NCI-H345 treated with DMSO at 0.1 percent for 48 hours (cell line): ENCODE data around the gene GABPA.
"Not testable (repeated sequence)": the region's sequence is repeated elsewhere in the genome, so short reads cannot be mapped to it uniquely, and the experiment has no call there.

Experiments
- DNase-seq: peaks from one replicate; lab custom pipeline; 2025; ENCODE audit not compliant: unreplicated experiment; lab: John Stamatoyannopoulos, UW

The GABPA gene

DNA sequence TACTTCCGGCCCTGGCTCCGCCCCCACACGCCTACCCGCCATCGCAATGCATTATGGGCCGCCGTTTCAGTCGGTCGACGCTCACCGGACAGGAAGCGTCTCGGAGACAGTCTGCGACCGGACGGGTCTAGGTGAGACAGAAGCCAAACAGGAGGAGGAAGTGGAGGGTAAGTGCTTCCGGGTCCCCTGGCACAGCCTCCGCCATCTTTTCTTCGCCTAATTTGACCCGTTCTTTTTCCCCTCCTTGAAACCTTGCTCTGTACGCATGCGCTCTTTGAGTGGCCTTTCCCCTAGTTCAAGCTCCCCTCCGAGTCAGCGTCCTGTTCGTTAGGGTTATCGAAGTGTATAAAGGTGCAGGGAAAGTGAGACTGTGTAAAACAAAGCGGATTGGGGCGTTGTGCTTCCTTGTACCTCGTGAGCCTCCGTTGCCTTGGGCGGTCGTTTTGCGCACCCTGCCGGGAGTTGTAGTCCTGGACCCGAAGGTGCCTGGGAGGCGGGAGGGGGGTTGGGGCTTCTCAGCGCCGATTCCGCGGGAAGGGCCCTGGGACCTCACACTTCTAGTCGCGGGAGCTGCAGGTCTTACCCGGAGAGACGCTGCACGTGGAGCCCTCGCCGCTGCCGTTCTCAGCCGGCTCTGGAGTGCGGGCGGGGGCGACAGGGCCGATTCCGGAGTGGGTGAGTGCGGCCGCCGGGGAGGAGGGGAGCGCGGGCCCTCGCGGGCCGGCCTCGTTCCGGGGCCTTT lies at the start of gene GABPA, which contains the start of gene ATP5PF:
Gene GABPA (plus strand): TSS at position 69 of the 742 bp plus-strand sequence. CDS start 6,627 bp downstream, outside the sequence.
Gene ATP5PF (minus strand): TSS at position 1 of the 742 bp plus-strand sequence. CDS start 5,110 bp downstream, outside the sequence.
- DNase-seq, result peak; percentile 98

DNA sequence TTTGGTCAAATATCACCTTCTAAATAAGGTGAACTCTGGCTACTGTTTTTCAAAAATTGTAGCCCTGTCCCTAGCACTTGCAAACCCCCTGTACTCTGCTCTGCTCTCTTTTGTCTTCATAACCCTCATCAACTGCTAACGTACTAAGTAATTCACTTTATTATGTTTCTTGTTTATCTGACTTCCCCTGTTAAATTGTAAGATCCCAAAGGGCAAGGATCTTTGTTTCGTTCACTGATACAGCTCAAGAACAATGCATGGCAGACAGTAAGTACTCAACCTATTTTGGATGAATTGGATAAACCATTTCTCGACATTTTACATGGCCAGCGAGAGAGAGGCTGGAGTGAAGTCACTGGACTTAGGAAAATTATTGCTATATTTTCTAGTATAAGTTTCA lies 47.0 kb upstream of the GABPA start:
- DNase-seq, result no peak

- no peak for DNase-seq
These were observed 46.3 kb upstream of the GABPA start for GRCh38 chr21:25688275-25689155.

DNA sequence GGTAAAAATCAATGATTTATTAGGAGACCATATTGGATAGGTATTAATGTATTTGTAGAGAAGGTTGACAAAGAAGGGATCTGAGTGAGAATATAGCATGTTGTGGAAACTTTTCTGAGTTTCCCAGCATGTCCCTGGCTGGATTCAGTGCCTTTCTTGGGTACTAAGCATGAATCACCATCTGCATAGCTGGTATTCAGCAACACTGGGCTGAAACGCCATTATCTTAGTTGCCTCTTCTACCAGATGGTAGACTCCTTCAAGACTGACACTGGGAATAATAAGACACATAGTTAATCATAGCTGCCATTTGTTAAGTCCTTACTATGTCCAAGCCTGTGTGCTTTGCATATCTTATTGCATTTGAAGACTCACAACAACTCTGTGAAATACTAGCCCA lies 45.5 kb upstream of the GABPA start:
- no peak for DNase-seq

DNA sequence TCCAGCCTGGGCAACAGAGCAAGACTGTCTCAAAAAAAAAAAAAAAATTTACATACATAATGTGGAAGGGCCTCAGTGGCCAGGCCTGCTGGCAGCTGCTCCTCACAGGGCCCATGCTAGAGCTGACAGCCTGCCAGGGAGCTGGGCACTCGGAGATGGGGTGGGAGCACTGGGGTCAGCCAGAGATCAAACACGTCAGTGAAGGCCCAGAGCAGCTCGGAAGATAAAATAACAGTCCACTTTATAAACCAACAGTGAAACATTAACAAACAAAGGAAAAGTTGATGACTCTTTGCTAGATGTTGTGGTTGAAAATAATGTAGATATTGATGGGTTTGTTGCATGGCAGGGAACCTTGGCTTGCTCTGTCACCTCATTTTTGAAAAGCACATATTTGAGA lies 42.8 kb upstream of the GABPA start:
- DNase-seq, result no peak

- not testable (repeated sequence) for DNase-seq
These were observed 39.3 kb upstream of the GABPA start for GRCh38 chr21:25695461-25695860.

- no peak for DNase-seq
These were observed 34.0 kb upstream of the GABPA start for GRCh38 chr21:25700741-25701140.

DNA sequence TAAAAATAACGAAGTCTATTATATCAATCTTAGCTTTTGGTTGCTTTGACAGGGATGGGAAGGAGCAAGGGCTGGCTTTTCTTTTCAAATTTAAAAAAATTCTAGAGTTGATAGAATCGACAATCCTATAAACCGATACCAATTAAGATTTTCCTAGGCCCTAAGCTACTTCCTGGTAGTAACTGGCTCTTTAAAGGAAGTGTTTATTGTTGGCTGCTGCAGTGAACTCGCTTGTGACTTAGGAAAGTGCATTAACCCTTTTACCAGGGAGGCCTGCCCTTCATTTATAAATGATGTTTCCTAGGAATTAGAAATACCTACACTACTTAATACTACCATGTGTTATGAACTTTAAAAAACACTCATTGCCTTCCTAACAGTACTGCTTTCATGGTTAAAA lies 33.2 kb upstream of the GABPA start:
- DNase-seq, result no peak

DNA sequence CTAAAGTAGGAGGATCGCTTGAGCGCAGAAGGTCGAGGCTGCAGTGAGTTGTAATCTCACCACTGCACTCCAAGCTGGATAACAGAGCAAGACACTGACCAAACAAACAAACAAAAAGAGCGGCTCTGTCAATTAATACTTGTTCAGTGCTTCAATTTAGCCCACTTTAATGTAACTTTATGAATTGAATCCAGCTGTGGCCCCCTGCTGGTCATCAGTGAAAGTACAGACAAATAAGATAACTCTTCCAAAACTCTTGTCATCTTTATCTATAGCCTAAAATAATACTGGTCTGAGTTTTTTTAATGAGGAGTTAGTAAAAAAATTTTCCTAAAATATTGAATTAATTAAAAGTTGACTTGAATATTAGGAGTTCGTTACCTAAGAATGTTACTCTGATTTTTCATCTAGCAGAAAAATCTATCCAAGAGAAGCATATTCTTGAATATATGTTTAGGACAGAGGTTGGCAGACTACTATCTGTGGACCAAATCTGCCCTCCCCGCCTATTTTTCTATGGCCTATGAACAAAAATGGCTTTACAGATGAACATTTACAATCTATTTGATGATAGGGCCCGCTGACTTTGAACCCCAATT lies 26.2 kb upstream of the GABPA start:
- DNase-seq, result peak; percentile 62

DNA sequence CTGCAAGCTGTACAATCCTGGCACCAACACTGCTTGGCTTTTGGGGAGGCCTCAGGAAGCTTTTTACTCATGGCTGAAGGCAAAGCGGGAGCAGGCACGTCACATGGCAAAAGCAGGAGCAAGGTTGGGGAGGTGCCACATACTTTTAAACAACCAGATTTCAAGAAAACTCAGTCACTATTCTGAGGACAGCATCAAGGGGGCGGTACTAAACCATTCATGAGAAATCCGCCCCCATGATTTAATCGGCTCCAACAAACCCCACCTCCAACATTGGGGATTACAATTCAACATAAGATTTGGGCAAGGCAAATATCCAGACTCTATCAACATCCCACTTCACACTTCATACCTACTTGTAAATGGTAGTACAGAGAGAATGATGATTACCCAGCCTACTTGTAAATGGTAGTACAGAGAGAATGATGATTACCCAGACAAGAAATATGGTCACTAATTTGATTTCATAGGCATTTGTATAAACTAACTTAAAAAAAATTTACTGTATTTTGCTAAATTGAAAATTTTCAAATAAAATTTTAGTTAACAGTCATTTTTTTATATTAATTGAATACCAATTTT lies 25.0 kb upstream of the GABPA start:
- no peak for DNase-seq

DNA sequence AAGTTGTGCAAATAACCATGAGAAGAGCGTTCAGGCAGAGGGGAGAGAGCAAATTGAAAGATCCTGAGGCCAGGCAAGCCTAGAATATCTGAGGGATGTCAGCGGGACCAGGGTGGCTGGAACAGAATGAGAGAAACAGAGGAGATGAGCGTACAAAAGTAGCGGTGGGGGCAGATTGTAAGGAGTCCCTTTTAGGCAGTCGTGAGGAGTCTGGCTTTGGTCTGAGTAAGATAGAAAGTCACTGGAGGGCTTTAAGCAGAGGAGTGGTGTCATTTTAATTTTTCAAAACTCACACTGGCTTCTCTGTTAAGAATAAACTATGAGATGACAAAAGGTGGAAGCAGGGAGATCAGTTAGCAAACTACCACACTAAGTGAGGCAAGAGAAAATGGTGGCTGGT lies 24.2 kb upstream of the GABPA start:
- DNase-seq, result no peak

DNA sequence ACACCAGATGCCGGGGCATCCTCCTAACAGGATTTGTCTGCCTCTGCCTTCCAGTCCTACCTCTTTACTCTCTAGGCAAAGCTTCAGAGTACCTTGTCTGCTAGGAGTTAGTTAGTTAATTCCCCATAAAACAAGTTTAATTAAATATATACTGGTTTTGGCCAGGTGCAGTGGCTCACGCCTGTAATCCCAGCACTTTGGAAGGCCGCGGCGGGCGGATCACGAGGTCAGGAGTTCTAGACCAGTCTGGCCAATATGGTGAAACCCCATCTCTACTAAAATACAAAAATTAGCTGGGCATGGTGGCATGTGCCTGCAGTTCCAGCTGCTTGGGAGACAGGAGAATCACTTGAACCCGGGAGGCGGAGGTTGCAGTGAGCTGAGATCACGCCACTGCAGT lies 20.7 kb upstream of the GABPA start:
- not testable (repeated sequence) for DNase-seq

DNA sequence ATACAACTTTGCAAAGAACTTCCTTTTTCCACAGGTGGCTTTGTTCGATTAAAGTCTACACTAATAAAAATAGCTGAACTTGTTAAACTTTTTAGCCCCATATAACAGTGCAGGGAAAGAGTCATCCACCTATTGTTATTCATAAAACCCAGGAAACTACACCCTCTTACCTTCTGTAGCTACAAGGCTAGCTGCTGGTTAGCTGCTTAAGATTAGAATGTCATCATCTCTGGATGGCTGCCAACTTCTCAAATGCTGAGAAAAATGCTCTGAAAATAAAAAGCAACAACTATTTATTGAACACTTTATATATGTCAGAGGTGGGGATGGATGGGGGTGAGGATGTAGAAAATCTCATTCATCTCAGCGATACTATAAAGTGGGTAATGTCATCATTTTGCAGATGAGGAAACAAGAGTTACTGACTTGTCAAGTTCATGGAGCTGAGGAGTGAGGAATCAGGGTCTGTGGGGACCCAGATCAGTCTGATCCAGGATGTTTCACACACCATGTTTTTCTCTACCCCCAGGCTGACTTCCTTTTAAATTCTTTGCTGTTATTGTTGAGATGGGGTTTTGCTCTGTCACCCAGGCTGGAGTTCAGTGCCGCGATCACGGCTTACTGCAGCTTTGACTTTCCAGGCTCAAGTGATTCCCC lies 17.2 kb upstream of the GABPA start:
- no peak for DNase-seq

DNA sequence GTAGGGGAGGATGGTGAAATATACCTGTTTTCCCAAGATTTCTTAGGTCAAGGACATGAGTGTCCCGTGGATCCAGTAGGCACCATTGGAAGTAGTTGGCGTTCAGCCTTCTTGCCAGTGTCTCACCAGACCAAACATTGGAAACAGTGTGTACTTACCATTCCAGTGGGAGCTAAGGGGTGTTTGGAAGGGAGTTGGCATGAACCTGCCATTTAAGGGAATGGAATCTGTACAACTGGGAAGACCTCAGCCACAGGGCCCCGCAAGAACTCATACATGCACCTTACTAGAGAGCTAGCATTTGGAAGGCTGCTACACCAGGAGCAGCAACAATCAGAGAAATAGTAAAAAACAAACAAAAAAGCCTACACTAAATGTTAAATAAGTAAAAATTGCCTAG lies 12.8 kb upstream of the GABPA start:
- no peak for DNase-seq

GRCh38 chr21:25722631-25723030 lies 12.1 kb upstream of the GABPA start:
- DNase-seq, result no peak

DNA sequence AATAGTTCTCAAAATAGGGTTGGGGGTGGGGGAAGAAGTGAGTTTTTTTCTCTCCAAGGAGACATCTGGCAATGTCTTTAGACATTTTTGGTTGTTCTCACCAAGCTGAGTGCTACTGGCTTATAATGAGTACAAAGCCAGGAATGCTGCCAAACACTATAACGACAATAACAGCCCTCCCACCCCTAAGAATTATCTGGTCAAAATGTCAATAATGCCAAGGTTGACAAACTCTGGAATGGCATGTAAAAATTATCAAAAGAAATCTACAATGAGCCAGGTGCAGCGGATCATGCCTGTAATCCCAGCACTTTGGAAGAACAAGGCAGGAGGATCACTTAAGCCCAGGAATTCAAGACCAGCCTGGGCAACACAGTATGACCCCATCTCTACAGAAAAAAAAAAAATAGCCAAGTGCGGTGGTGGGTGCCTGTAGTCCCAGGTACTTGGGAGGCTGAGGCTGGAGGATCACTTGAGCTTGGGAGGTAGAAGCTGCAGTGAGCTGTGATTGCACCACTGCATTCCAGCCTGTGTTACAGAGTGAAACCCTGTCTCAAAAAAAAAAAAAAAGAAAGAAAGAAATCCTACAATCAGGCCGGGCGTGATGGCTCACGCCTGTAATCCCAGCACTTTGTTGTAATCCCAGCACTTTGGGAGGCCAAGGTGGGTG lies 2.5 kb upstream of the GABPA start:
- no peak for DNase-seq

- DNase-seq, result no peak
These were observed 716 bp upstream of the GABPA start for GRCh38 chr21:25733859-25734653.

- no peak for DNase-seq
These were observed 193 bp upstream of the GABPA start for GRCh38 chr21:25734654-25734903.

- DNase-seq, result peak; percentile 69
These were observed 1.1 kb downstream of the GABPA start for GRCh38 chr21:25735646-25736597.
